Neuron (in vitro differentiated cells): ENCODE measurements around the gene TNPO2.

ENCODE experiments used
- H2AFZ ChIP-seq: one replicate; pipeline ENCODE4 v1.6.1; 2013; ENCODE audit warnings: low read depth, mild to moderate bottlenecking, inconsistent platforms, low read length, moderate library complexity
- H3K27me3 ChIP-seq: one replicate; pipeline ENCODE4 v1.6.1; 2013; ENCODE audit warnings: low read length; ENCODE audit not compliant: insufficient read depth
- H3K36me3 ChIP-seq: one replicate; pipeline ENCODE4 v1.6.1; 2013; ENCODE audit warnings: low read length; ENCODE audit not compliant: insufficient read depth
- H3K4me1 ChIP-seq: one replicate; pipeline ENCODE4 v1.6.1; 2013; ENCODE audit warnings: low read length; ENCODE audit not compliant: insufficient read depth
- H3K4me3 ChIP-seq: 2 replicates; pipeline ENCODE4 v1.5.1; 2013; ENCODE audit warnings: mild to moderate bottlenecking, low read length, moderate library complexity
- H3K9me3 ChIP-seq: one replicate; pipeline ENCODE4 v1.6.1; 2013; ENCODE audit warnings: low read length

Gene TNPO2

DNA sequence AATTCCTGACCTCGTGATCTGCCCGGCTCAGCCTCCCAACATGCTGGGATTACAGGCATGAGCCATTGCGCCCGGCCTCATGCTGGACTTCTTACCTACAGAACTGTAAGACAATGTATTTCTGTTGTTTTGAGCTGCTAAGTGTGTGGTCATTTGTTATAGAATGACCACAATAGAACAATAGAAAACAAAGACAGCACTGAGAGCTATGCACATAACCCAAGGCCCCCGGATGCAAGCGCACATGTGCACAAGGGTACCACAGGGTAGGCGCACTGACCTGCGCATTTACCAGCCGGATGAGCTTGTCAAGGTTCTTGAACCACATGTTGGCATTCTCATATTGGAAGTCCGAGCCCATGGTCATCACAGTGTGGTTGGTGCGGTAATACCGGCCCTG is 62.8 kb downstream of the TNPO2 start:
- Histone ChIP-seq H3K27me3 (no peaks in the 10 kb centered on the region), H3K4me3 (no peak overlapping the region), H3K36me3 (peaks cover 56% of the 10 kb centered on the region), H2AFZ (no peak overlapping the region), H3K9me3 (peaks cover 4% of the 10 kb centered on the region), H3K4me1 (peaks cover 5% of the 10 kb centered on the region)

DNA sequence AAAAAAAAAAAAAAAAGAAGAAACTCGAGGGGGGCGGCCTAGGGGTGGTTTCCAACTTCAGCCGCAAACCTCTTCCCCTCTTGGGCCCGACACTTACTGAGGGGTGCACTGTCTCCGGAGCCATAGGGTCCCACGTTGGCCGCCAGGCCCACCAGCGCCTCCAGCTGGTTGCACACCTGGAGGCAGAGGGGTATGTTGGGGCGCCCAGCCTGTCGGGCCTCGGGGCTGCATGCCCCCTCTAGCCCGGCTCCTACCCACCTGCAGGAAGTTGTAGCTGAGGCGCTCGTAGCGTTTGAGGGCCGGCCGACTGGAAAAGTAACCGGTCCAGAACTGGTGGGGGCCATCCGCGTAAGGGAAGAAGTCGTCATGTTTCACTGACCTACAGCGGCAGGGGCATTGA is 65.8 kb downstream of the TNPO2 start:
- Histone ChIP-seq H3K4me1 (no peaks in the 10 kb centered on the region), H3K9me3 (peaks cover 4% of the 10 kb centered on the region), H2AFZ (no peak overlapping the region), H3K27me3 (no peaks in the 10 kb centered on the region), H3K36me3 (peaks cover 46% of the 10 kb centered on the region), H3K4me3 (no peak overlapping the region)

DNA sequence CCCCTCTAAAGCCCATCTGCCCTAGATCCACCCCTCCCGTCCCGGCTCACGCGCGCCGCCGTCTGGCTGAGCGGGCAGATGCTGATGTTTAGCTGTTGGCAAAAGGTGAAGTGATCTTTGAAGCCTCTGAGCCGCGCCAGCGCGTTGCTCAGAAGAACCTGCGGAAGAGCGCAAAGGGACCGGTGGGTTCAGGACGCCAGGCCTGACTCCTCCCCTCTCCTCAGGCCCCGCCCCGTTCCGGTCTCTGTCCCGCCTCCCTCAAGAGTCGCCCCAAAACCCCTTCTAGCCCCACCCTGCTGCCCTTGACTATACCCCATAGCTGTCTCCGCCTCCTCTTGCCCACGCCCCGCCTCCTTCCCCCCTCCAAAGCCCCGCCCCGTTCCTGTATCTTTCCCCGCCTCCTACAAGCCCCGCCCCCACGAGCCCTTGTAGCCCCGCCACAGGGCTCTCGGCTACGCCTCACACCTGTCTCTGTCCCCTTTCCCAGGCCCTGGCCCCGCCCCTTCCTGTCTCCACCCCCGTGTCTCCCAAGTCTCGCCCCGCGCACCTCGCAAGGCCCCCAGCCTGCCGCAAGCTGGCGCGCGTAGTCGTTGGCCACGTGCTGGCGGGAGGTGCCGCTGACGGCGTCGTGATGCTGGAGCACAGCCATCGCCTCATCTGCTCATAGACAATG is 66.7 kb downstream of the TNPO2 start:
- H2AFZ ChIP-seq: no peak overlapping the region
- H3K4me3 ChIP-seq: no peak overlapping the region
- H3K9me3 ChIP-seq: peaks cover 6% of the 10 kb centered on the region
- H3K36me3 ChIP-seq: peaks cover 48% of the 10 kb centered on the region
- no peaks in the 10 kb centered on the region for H3K4me1 ChIP-seq
- no peaks in the 10 kb centered on the region for H3K27me3 ChIP-seq

DNA sequence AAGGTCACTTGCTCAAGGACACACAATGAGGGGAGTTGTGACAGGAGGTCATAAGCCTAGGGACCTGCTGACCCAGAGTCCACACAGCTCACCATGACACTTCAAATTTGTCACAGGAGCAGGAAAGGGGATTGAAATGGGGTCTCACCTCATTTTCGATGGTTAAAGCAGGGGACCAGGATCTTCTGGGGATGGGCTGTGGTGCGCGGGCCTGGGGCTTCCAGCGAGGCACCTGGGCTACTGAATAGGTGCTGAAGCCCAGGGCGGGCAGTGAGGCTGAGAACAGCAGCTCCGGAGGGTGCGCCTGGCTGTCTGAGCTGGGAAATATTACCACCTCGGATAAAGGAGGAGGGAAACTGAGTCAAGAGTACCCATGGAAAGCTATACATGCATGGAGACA is 68.2 kb downstream of the TNPO2 start:
- H3K27me3 ChIP-seq: no peaks in the 10 kb centered on the region
- no peak overlapping the region for H3K4me3 ChIP-seq
- peaks cover 41% of the 10 kb centered on the region for H3K36me3 ChIP-seq
- H2AFZ ChIP-seq: no peak overlapping the region
- peaks cover 8% of the 10 kb centered on the region for H3K9me3 ChIP-seq
- no peaks in the 10 kb centered on the region for H3K4me1 ChIP-seq

DNA sequence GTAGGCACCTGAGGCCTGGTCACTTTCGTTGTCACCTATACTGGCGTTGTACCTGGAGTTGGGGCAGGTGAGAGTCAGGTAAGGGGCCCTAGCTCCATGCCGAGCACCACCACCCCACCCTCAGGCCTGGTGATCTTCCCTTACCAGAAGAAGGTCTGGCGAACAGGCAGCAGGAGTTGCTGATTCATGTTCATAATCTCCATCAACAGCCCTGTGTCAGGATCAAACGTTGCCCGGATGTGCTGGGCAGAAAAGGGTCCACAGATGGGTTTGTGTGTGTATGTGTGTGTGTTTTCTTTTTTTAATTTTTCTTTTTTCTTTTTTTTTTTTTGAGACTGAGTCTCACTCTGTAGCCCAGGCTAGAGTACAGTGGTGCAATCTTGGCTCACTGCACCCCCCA is 71.5 kb downstream of the TNPO2 start:
- H3K4me3 ChIP-seq: no peak overlapping the region
- H3K9me3 ChIP-seq: peaks cover 19% of the 10 kb centered on the region

DNA sequence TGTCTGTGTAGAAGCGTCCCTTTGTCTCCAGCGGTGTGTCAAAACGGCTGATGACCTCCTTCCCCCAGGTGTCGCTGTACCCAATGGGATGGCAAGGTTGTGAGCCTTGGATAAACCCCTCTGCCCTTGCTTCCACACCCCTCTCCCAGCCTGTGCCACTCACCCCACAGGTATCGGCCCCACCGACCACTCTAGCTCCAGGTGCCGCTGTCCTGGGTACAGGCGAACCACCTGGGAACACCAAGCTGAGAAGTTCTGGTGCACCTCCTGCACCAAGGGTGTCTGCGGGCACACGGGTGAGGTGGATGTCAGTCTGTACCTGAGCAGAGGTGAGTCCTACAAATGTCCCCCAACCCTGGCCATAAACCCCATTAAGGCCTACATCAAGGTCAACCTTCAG is 73.8 kb downstream of the TNPO2 start:
- no peak overlapping the region for H3K4me3 ChIP-seq
- no peaks in the 10 kb centered on the region for H3K27me3 ChIP-seq
- H2AFZ ChIP-seq: no peak overlapping the region
- peaks cover 27% of the 10 kb centered on the region for H3K36me3 ChIP-seq
- H3K9me3 ChIP-seq: peaks cover 22% of the 10 kb centered on the region
- no peaks in the 10 kb centered on the region for H3K4me1 ChIP-seq

More for the DNA sequence above, 71.5 kb downstream of the TNPO2 start:
- Histone ChIP-seq H2AFZ (no peak overlapping the region), H3K36me3 (peaks cover 39% of the 10 kb centered on the region), H3K4me1 (no peaks in the 10 kb centered on the region), H3K27me3 (no peaks in the 10 kb centered on the region)
